ENCODE measurements around the gene FOXO3.

GRCh38 chr6:108684771-108685329 lies 124.1 kb downstream of the FOXO3 start:
- TF ChIP-seq CTCF (IDR thresholded peaks at IDR 0.05 in 4 of 5, conservative IDR thresholded peaks at IDR 0.05 in 1 of 5) (no peak), POLR2A (IDR thresholded peaks at IDR 0.05) (peak in 1 of 2 donors; percentile 67)

Data from gastrocnemius medialis (tissue), 4 donors.